Neutrophil (primary cell): ENCODE measurements around the gene DUSP15.

Experiments
- H3K27ac ChIP-seq: fragments of 200-600 bp; sonication (generic); 2 replicates; pipeline ENCODE4 v1.5.1; 2016; ENCODE audit warnings: mild to moderate bottlenecking, moderate library complexity
- H3K27me3 ChIP-seq: fragments of 200-600 bp; sonication (generic); 2 replicates; pipeline ENCODE4 v1.6.0; 2016; ENCODE audit warnings: mild to moderate bottlenecking
- H3K36me3 ChIP-seq: fragments of 200-600 bp; sonication (generic); 2 replicates; pipeline ENCODE4 v1.5.1; 2017
- H3K4me1 ChIP-seq, 2 experiments: fragments of 200-600 bp in 1 of 2; sonication (generic) in 1 of 2; 1 replicate in 1 of 2; 2 replicates in 1 of 2; pipeline versions ENCODE4 v1.5.1 to v1.6.1; 2013 to 2016; ENCODE audit warnings: low read depth in 1 of 2, low read length in 1 of 2, mild to moderate bottlenecking in 1 of 2, moderate library complexity in 1 of 2; ENCODE audit not compliant: control insufficient read depth in 1 of 2, insufficient read depth in 1 of 2
- H3K4me3 ChIP-seq, 2 experiments: fragments of 200-600 bp in 1 of 2; sonication (generic) in 1 of 2; 1 replicate in 1 of 2; 2 replicates in 1 of 2; pipeline ENCODE4 v1.5.1; 2013 to 2016; ENCODE audit warnings: low read depth in 1 of 2, low read length in 1 of 2, mild to moderate bottlenecking in 1 of 2, moderate library complexity in 1 of 2
- H3K9me3 ChIP-seq: fragments of 200-600 bp; sonication (generic); 2 replicates; pipeline ENCODE4 v1.5.1; 2016
- CTCF ChIP-seq: fragments of 200-600 bp; sonication (generic); IDR thresholded peaks from 2 replicates; pipeline ENCODE4 v1.5.1; 2016; ENCODE audit warnings: antibody characterized with exemption

The DUSP15 gene

GRCh38 chr20:31883829-31884228 is 13.5 kb upstream of the DUSP15 start:
- TF ChIP-seq CTCF = no peak

DNA sequence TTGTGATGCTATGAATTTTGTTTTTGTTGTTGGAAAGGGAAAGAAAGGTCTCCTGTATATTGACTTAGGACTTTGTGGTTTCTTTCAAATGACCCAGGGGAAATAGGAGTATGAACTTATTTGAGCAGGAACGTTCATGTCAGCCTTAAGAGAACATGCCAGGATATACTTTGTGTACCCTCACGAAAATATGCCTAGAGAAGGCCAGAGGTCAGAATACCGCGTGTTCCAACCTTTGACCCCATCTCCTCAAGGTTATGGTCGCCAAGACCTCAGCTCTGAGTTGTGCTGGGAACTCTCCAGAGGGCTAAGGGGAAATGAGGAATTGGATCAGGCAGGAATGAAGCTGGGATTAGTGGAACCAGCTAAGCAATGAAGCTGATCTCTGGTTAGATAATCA is 11.6 kb upstream of the DUSP15 start:
- H3K27ac ChIP-seq = no peak overlapping the region
- no peak for TF ChIP-seq CTCF

More at GRCh38 chr20:31883829-31884228, 13.5 kb upstream of the DUSP15 start:
- Histone ChIP-seq H3K27me3 (peaks cover 6% of the 10 kb centered on the region), H3K4me1 (peaks cover 9 to 12% of the 10 kb centered on the region in 2 experiments), H3K36me3 (no peaks in the 10 kb centered on the region), H3K9me3 (no peaks in the 10 kb centered on the region), H3K27ac (no peak overlapping the region), H3K4me3 (no peak overlapping the region)

DNA sequence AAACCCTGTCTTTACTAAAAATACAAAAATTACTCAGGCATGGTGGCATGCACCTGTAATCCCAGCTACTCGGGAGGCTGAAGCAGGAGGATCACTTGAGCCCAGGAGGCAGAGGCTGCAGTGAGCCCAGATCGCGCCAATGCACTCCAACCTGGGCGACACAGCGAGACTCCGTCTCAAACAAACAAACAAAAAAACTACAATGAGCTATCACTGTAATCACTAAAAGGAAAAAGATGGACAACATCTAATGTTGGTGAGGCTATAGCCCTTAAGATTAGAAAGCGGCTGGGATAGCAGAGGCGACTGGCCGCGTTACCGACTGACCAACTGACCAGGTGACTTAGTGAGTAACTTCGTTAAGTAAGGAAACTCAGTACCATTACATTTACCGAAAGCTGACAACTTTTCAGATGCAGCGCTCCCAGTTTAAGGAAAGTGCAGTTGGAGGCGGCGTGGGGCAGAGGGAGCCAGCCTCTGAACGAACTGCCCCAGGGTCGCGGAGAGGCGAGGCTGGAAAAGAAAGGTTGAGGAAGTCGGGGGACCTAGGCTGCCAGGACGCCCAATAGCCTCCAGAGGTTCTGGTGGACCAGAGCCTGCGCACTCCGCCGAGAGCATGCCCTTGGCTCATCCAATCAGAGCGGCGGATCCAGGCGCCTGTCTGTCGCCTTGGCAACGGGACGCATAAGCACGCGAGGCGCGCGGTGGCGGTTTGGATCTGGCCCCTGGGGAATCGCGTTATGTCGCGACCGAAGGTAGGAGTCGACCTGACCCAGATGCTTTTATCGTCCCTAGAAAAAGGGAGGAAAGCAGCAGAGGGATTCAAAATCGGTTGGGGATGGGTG is 9.0 kb upstream of the DUSP15 start:
- Histone ChIP-seq H3K4me1 (peaks cover 18 to 23% of the 10 kb centered on the region in 2 experiments), H3K36me3 (no peaks in the 10 kb centered on the region), H3K9me3 (no peaks in the 10 kb centered on the region), H3K4me3 (peak overlapping the region; percentile 82 to 93), H3K27me3 (peaks cover 16% of the 10 kb centered on the region), H3K27ac (peak overlapping the region; percentile 57)
- TF ChIP-seq CTCF = peak; percentile 18

More for the DNA sequence above, 11.6 kb upstream of the DUSP15 start:
- peaks cover 16% of the 10 kb centered on the region for H3K27me3 ChIP-seq
- H3K4me1 ChIP-seq = peaks cover 9 to 12% of the 10 kb centered on the region in 2 experiments
- no peak overlapping the region for H3K4me3 ChIP-seq
- no peaks in the 10 kb centered on the region for H3K36me3 ChIP-seq
- H3K9me3 ChIP-seq = no peaks in the 10 kb centered on the region

DNA sequence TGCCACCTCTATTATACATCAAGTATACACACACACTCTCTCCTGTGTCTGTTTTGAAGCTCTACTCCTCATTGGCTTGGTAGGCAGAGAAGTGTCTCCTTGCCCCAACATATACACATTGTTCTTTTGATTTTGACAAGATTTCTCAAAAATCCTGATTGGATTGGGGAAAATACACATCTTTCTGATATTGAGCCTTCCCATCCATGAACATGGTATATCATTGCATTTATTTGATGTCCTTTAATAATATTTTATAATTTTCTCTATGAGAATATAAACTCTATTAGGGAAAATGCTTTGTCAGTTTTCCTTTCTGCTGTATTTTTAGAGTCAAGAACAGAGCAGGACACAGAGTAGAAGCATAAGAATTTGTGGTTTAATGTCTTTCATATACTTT is 7.4 kb upstream of the DUSP15 start:
- no peak for TF ChIP-seq CTCF
- Histone ChIP-seq H3K36me3 (no peaks in the 10 kb centered on the region), H3K27me3 (peaks cover 22% of the 10 kb centered on the region), H3K4me3 (no peak overlapping the region), H3K27ac (no peak overlapping the region), H3K4me1 (peaks cover 18 to 23% of the 10 kb centered on the region in 2 experiments), H3K9me3 (no peaks in the 10 kb centered on the region)

DNA sequence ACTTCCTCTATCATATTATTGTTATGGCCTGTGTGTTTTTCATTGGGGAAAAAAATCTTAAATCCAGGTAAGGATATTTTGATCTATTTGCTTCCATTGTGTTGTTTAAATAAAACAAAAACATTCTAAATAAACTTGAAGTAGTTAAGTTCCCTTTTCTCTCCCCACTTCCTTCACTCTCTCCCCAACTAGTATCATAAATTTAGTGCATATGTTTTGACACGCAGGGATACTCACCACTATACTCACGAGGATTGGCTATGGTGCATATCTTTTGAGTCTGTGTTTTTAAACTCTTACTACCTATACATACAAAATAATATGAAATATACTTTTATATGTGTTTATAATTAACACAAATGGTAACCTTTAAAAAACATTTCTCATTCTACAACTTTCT is 5.3 kb upstream of the DUSP15 start:
- peaks cover 43% of the 10 kb centered on the region for H3K27me3 ChIP-seq
- peaks cover 18 to 26% of the 10 kb centered on the region in 2 experiments for H3K4me1 ChIP-seq

More for the DNA sequence above, 5.3 kb upstream of the DUSP15 start:
- Histone ChIP-seq H3K36me3 (no peaks in the 10 kb centered on the region), H3K27ac (no peak overlapping the region), H3K4me3 (no peak overlapping the region), H3K9me3 (no peaks in the 10 kb centered on the region)
- TF ChIP-seq CTCF = no peak
